Stimulated activated CD4-positive, alpha-beta T cell treated with anti-CD3 and anti-CD28 coated beads, Interleukin-4, amount 100 ng/mL, for 4 hours (primary cell): ENCODE measurements around the gene ENTPD2.
"Not testable (repeated sequence)": the region's sequence is repeated elsewhere in the genome, so short reads cannot be mapped to it uniquely, and the experiment has no call there.

Experiments
- DNase-seq, 2 experiments: peaks; one replicate each; pipeline ENCODE4 v3.0.0-alpha.2; 2020

ENTPD2 gene

DNA sequence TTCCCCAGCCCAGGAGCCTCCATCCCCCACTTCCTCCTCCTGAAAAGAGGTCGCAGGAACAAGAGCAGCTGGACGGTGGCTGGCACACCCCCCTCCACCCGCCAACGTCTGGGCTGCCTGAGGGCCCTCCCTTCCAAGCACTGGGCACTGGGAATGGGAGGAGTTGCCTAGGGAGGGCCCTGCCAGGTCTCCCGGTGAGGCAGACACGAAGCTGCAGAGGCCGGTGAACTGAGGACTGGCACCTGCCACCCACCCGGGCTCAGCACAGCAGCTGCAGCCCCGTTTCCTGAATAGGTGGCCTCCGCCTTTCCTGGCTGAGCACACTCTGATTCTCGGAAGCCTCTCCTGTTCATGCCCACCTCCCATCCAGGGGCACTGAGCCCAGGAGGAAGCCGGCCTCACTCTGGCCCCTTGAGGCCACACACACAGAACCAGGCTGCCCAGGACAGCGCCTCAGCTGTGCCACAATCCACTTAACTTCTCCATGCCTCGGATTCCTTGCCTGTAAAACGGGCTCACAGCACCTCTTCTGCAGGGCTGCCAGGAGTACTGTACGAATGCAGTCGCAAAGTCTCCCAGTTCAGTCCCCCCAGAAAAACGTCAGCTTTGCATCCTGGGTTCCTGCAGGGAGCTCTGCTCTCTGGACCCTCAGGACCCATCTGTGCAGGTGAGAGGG lies 9.2 kb downstream of the ENTPD2 start:
- DNase-seq, result no peak

DNA sequence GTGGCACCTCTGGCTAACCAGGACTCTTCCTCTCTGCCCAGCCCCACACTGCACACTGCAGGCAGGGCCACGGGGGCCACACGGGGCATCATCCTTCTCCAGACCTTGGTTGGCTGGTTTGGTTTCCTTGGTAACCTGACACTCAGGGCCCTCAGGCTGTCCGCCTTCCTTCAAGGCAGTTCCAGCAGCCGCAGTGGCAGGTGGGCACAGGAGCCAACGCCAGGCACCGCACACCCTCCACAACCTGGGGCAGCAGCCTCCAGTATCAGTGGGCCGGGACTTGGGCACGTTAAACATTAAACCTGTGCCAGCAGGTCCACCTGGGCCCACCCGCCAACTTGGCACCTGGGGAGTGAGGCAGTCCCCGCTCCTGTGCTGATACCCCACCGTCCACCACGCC lies 9.8 kb downstream of the ENTPD2 start:
- DNase-seq, result no peak

GRCh38 chr9:137042751-137043727 lies 10.8 kb downstream of the ENTPD2 start:
- DNase-seq, result no peak

- DNase-seq, result no peak
Measured at GRCh38 chr9:137041124-137041523, 12.7 kb downstream of the ENTPD2 start.

DNA sequence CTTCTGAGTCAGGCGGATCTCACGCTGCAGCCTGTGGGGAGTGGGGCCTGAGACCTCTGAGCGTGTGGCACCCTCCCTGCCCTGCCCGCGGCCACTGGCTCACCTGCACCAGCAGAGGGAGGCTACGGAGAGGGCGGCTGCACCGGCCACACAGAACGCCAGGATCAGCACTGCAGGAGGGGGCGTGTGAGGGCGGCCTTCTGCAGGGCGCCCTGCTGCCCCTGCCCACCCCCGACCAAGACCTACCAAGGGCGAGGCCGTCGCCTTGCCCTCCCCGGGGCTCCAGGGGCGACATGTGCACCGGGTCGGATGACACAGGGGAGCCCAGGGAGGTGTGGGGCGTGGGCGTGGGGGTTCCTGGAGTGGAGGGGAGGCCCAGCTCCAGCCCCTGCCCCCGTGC lies 13.3 kb downstream of the ENTPD2 start:
- no peak for DNase-seq

DNA sequence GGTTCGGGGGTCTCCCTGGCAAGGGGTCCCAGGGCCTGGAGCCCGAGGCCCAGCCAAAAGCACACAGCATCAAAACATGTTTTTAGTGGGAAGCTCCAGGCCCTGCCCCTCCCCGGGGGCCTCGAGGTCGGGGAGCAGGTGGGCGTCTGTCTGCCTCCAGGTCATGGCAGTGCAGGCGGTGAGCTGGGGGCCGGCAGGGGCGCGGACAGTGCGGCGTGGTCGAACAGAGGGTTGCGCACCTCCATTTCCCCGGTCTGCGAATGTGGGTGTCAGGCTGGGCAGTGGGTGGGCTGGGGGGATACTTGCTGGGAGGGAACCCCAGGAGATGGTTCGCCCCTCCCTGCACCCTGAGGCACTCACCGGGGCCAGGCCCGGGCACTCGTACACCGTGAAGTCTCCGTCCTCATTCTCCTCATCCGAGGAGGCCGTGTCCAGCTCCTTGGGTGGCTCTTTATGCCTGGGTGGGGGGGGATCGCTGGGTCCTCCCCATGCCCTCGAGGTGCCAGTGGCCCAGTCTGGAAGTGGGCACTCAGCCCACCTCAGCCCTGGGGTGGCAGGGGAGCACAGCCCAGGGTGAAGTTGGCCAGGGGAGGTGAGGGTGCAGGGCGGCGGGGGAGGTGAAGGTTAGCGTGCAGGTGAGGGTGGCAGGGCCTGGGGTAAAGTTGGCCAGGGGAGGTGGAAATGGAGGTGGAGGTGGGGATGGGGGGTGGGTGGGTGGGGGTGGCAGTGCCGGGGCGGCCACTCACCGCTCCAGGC lies 14.1 kb downstream of the ENTPD2 start:
- no peak for DNase-seq

GRCh38 chr9:137038916-137039315 lies 14.9 kb downstream of the ENTPD2 start:
- DNase-seq, result no peak

DNA sequence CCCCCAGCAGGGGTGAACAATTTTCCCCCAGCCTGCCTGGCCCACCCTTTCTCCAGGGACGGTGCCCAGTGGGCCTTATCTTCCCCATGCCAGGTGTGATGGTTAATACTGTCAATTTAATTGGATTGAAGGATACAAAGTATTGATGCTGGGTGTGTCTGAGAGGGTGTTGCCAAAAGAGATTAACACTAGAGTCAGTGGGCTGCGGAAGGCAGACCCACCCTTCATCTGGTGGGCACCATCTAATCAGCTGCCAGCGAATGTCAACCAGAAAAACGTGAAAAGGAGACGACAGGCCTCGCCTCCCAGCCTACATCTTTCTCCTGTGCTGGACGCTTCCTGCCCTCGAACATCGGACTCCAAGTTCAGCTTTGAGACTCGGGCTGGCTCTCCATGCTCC lies 16.4 kb downstream of the ENTPD2 start:
- DNase-seq, result no peak

GRCh38 chr9:137037035-137037434 lies 16.8 kb downstream of the ENTPD2 start:
- no peak for DNase-seq

DNA sequence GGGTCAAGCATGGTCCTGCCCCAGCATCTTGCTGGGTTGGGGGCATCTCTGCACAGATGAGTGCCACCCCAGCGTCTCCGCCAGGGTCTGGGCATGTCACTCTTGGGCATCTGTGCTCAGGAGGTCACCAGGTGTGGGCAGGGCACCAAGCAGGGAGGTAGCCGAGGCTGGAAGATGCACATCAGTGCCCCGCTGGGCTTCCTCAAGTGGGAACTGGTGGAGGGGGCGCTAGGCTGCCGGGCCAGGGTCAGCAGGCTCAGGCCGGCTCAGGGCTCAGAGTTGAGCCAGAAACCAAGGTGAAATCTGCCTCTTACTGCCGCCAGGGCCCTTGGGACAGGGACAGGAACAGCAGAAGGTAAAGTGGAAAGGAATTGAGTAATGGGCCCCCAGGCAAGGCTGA lies 17.9 kb downstream of the ENTPD2 start:
- no peak for DNase-seq

DNA sequence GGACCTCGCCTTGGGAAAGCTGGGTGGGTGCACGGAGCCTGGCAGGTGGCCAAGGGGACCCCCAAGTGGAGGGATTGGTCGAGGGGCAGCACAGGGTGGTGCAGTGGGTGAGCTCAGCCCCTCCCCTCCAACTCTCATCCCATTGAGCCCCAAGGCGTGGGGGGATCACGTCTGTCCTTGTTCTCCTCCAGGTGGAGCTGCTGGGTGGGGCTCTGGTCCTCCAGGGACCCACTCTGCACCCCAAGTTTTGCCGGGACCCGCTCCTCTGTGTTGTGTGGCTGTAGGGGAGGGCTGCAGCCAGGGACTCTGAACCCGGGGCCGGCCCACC lies 18.4 kb downstream of the ENTPD2 start:
- no peak for DNase-seq

- DNase-seq, result peak; percentile 81 to 88
Measured at GRCh38 chr9:137034709-137035506, 19.0 kb downstream of the ENTPD2 start.

- no peak for DNase-seq
Measured at GRCh38 chr9:137034039-137034708, 19.7 kb downstream of the ENTPD2 start.

GRCh38 chr9:137033481-137033880 lies 20.4 kb downstream of the ENTPD2 start:
- DNase-seq, result not testable (repeated sequence)

GRCh38 chr9:137032858-137033257 lies 21.0 kb downstream of the ENTPD2 start:
- no peak for DNase-seq

GRCh38 chr9:137031904-137032640 lies 21.8 kb downstream of the ENTPD2 start, which contains the start of gene FUT7:
Gene FUT7, minus strand, starts transcription at chr9:137032088. Its CDS starts 97 bp downstream, at chr9:137031991.
- no peak for DNase-seq

- peak in 1 of 2 experiments; percentile 34 for DNase-seq
Measured at GRCh38 chr9:137030538-137031527, 23.0 kb downstream of the ENTPD2 start.

GRCh38 chr9:137030006-137030405 lies 23.9 kb downstream of the ENTPD2 start:
- no peak for DNase-seq

DNA sequence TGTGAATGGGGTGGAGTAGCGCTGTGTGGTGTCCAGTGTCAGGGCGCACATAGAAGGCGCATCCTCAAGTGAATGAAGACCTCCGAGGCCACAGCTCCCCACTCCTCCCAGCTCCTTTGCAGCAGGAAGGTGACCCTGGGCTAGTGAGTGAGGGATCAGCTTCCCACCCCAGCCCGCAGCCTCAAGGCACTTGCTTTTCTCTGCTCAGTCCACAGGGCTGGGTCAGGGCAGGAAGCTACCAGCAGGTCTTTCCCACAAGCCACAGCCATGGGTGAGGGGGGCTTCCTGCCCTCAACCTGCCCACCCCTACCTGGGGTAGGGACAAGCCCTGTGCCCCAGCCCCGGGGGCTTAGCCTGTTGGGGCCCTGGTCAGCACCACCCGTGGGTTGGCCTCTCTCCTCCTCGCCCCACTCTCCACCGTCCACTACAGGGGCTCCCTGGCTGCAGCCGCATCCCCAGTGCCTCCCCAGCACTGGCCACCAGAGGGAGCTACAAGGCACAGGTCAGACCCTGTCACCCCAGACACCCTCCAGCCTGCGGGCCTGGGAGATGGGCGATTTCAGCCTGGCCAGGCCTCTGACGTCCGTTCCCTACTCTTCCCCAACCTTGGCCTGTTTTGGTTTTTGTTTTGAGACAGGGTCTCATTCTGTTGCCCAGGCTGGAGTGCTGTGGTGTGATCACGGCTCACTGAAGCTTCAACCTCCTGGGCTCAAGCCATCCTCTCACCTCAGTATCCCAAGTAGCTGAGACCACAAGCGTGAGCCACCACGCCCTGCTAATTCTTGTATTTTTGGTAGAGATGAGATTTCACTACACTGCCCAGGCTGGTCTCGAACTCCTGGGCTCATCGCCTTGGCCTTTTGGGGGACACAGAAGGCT lies 24.6 kb downstream of the ENTPD2 start:
- DNase-seq, result peak; percentile 50 to 74
